Measurements from ENCODE around the gene TACR1. TPM values are rescaled to one million over a fixed set of nuclear protein-coding genes. Genes with fewer than 3 reads are reported as not detected.

The TACR1 gene
- total and polyA plus RNA-seq, 2 of the 13 experiments (the other 11 are each of a cell fraction or from before 2014, with no cell fraction given) = not detected

- no peak for FAIRE-seq
Measured at GRCh38 chr2:75170889-75171288, 28.4 kb downstream of the TACR1 start.

More at GRCh38 chr2:75170889-75171288, 28.4 kb downstream of the TACR1 start:
- CTCF ChIA-PET (ENCODE audit: low intra/inter-chr PET ratio, low total read pairs) = no interaction called here
- Histone ChIP-seq H2AFZ (ENCODE audit: low read length) (no peak overlapping the region), H3K9ac (ENCODE audit: insufficient read depth, low read depth, low read length) (no peak overlapping the region), H3K79me2 (ENCODE audit: insufficient read depth, low read length) (no peaks in the 10 kb centered on the region), H3K27me3 (ENCODE audit: control insufficient read depth in 1 of 2, insufficient read depth in 2 of 2, low read length in 2 of 2) (no peaks in the 10 kb centered on the region), H3K9me3 (ENCODE audit: low read length) (no peaks in the 10 kb centered on the region), H3K4me1 (ENCODE audit: insufficient read depth, low read length) (peaks cover 10% of the 10 kb centered on the region), H3K36me3 (replicated peaks in 1 of 2; ENCODE audit: control insufficient read depth in 1 of 2, insufficient read depth in 2 of 2, low read length in 2 of 2) (no peaks in the 10 kb centered on the region), H3K4me2 (ENCODE audit: low read depth, low read length) (no peak overlapping the region), H4K20me1 (ENCODE audit: insufficient read depth, low read length) (no peaks in the 10 kb centered on the region), H3K4me3 (replicated peaks in 1 of 3; ENCODE audit: insufficient read depth in 1 of 3, low read depth in 2 of 3, low read length in 3 of 3) (no peak overlapping the region), H3K27ac (ENCODE audit: extremely low read length, insufficient read depth, low read length) (no peak overlapping the region)
- peak; percentile 33 for ATAC-seq
- no TSS peak for BruUV-seq (replicated peaks)
- POLR2A ChIA-PET = no interaction called here
- intact Hi-C loops (cut with micrococcal nuclease; ENCODE audit: unreplicated experiment) (no loop called here), in situ Hi-C loops (cut with HindIII; ENCODE audit: extremely low pct_ligation_motif_present, low pct_unique_long_range_greater_than_20kb) (no loop called here)
- 87% methylated on average over 2 of the region's 2 CpGs for WGBS (ENCODE audit: low lambda C conversion rate)
- TF ChIP-seq MTA3 (CRISPR knock-in tag; IDR thresholded peaks at IDR 0.05) (no peak), HIC2 (CRISPR knock-in tag; IDR thresholded peaks at IDR 0.05; ENCODE audit: low read depth) (no peak), PTBP1 (IDR thresholded peaks at IDR 0.05; ENCODE audit: low read depth, low read length, poor library complexity, severe bottlenecking) (no peak), ZNF501 (CRISPR knock-in tag; IDR thresholded peaks at IDR 0.05) (no peak), ZBTB1 (CRISPR knock-in tag; IDR thresholded peaks at IDR 0.05; ENCODE audit: borderline replicate concordance) (no peak), SOX6 (IDR thresholded peaks at IDR 0.05) (no peak), SOX6 (CRISPR knock-in tag; IDR thresholded peaks at IDR 0.05) (no peak), GABPA (IDR thresholded peaks at IDR 0.05; ENCODE audit: low read depth, low read length) (no peak), GABPA (CRISPR knock-in tag; IDR thresholded peaks at IDR 0.05; ENCODE audit: low read depth) (no peak), MIER3 (CRISPR knock-in tag; IDR thresholded peaks at IDR 0.05; ENCODE audit: borderline replicate concordance) (no peak), CREB3 (CRISPR knock-in tag; IDR thresholded peaks at IDR 0.05) (no peak), NFIB (CRISPR knock-in tag; IDR thresholded peaks at IDR 0.05; ENCODE audit: borderline replicate concordance) (no peak), ZKSCAN8 (CRISPR knock-in tag; IDR thresholded peaks at IDR 0.05; ENCODE audit: borderline replicate concordance) (no peak)
- TF ChIP-seq, protein P1, sequence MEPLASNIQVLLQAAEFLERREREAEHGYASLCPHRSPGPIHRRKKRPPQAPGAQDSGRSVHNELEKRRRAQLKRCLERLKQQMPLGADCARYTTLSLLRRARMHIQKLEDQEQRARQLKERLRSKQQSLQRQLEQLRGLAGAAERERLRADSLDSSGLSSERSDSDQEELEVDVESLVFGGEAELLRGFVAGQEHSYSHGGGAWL (CRISPR knock-in tag; IDR thresholded peaks at IDR 0.05) = no peak
- TF ChIP-seq, protein P2, sequence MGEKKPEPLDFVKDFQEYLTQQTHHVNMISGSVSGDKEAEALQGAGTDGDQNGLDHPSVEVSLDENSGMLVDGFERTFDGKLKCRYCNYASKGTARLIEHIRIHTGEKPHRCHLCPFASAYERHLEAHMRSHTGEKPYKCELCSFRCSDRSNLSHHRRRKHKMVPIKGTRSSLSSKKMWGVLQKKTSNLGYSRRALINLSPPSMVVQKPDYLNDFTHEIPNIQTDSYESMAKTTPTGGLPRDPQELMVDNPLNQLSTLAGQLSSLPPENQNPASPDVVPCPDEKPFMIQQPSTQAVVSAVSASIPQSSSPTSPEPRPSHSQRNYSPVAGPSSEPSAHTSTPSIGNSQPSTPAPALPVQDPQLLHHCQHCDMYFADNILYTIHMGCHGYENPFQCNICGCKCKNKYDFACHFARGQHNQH (CRISPR knock-in tag; IDR thresholded peaks at IDR 0.05) = no peak
- no peak for DNase-seq (ENCODE audit: low spot score)
